Endothelial cell of umbilical vein (primary cell): ENCODE results near the gene KCNQ2. TPM values are rescaled to one million over a fixed set of nuclear protein-coding genes. Genes with fewer than 3 reads are reported as not detected.

ENCODE experiments used
- BruUV-seq: library from RNA; stranded (reverse); fragments of 400-500 nt; replicated peaks from 2 replicates; lab custom pipeline; 2021; lab: Mats Ljungman, UMichigan
- CTCF ChIA-PET: fragments of 300-600, 350-600 bp; sonication (Branson Sonifier 250); formaldehyde crosslinking; loops from one replicate; lab custom pipeline; 2021; ENCODE audit warnings: antibody characterized with exemption, inconsistent platforms; lab: Charles Lee
- POLR2A ChIA-PET: fragments of 300-600, 350-600 bp; sonication (Branson Sonifier 250); formaldehyde crosslinking; loops from one replicate; lab custom pipeline; 2021; ENCODE audit warnings: antibody characterized with exemption, inconsistent platforms; lab: Charles Lee
- DNase-seq: peaks from one replicate; pipeline ENCODE4 v3.0.0-alpha.2; 2011; ENCODE audit warnings: low read depth, low spot score
- FAIRE-seq: peaks from 2 replicates; lab custom pipeline; 2011; peaks lifted over from hg19 to GRCh38; lab: Jason Lieb, UNC
- H2AFZ ChIP-seq: 2 replicates; pipeline ENCODE4 v1.6.0; 2012; ENCODE audit warnings: low read depth, low read length, control low read depth, inconsistent platforms
- H3K27ac ChIP-seq: 2 replicates; pipeline ENCODE4 v1.5.1; 2011; ENCODE audit warnings: low read depth, mild to moderate bottlenecking, control low read depth, low read length, moderate library complexity; ENCODE audit not compliant: insufficient read depth
- H3K27me3 ChIP-seq, 2 experiments: 2 replicates each; pipeline versions ENCODE4 v1.6.0 to v1.6.1; 2011; ENCODE audit warnings: low read length in 2 of 2, mixed read lengths in 1 of 2; ENCODE audit not compliant: control insufficient read depth in 2 of 2, insufficient read depth in 2 of 2
- H3K36me3 ChIP-seq, 2 experiments: 2 replicates in 1 of 2; 3 replicates in 1 of 2; pipeline ENCODE4 v1.5.1; 2011; ENCODE audit warnings: low read length in 2 of 2, mild to moderate bottlenecking in 1 of 2, moderate library complexity in 1 of 2; ENCODE audit not compliant: control insufficient read depth in 2 of 2, insufficient read depth in 2 of 2; ENCODE audit errors: extremely low read depth in 1 of 2
- H3K4me1 ChIP-seq: 3 replicates; pipeline ENCODE4 v1.5.1; 2011; ENCODE audit warnings: mild to moderate bottlenecking, low read length; ENCODE audit not compliant: control insufficient read depth, insufficient read depth; ENCODE audit errors: extremely low read depth
- H3K4me2 ChIP-seq: 2 replicates; pipeline ENCODE4 v1.6.1; 2011; ENCODE audit warnings: low read length, control low read depth, mixed read lengths; ENCODE audit not compliant: insufficient read depth
- H3K4me3 ChIP-seq, 3 experiments: fragments of 200-600 bp in 1 of 3; sonication (generic), shearing (Covaris generic) in 1 of 3; replicated peaks in 1 of 3; 2 replicates each; pipeline ENCODE4 v1.5.1; 2011 to 2016; ENCODE audit warnings: control low read depth in 3 of 3, low read length in 3 of 3, mild to moderate bottlenecking in 2 of 3, inconsistent platforms in 1 of 3, low read depth in 1 of 3, moderate library complexity in 1 of 3; ENCODE audit not compliant: insufficient read depth in 1 of 3
- H3K79me2 ChIP-seq: 2 replicates; pipeline ENCODE4 v1.6.0; 2012; ENCODE audit warnings: low read length, inconsistent platforms; ENCODE audit not compliant: control insufficient read depth, insufficient read depth
- H3K9ac ChIP-seq: replicated peaks from 2 replicates; pipeline ENCODE3; 2011; ENCODE audit warnings: low read length, control low read depth; ENCODE audit not compliant: insufficient read depth; ENCODE audit errors: extremely low read depth
- H3K9me1 ChIP-seq: replicated peaks from 3 replicates; pipeline ENCODE4 v1.6.0; 2011; ENCODE audit warnings: mild to moderate bottlenecking, low read length; ENCODE audit not compliant: control insufficient read depth, insufficient read depth; ENCODE audit errors: extremely low read depth
- H3K9me3 ChIP-seq: replicated peaks from 2 replicates; pipeline ENCODE4 v1.5.1; 2012; ENCODE audit warnings: low read length, inconsistent platforms; ENCODE audit not compliant: control insufficient read depth, insufficient read depth
- H4K20me1 ChIP-seq: replicated peaks from 2 replicates; pipeline ENCODE3; 2011; ENCODE audit warnings: mild to moderate bottlenecking, low read length; ENCODE audit not compliant: control insufficient read depth, insufficient read depth; ENCODE audit errors: extremely low read depth
- FOS ChIP-seq: IDR thresholded peaks from 2 replicates; pipeline ENCODE4 v1.6.1; 2011; ENCODE audit warnings: mild to moderate bottlenecking, low read length, moderate library complexity, borderline replicate concordance; ENCODE audit not compliant: insufficient read depth
- GATA2 ChIP-seq: IDR thresholded peaks from 2 replicates; pipeline ENCODE4 v1.7.0; 2011; ENCODE audit warnings: low read depth, mild to moderate bottlenecking, moderate library complexity, mixed read lengths, low read length; ENCODE audit not compliant: insufficient read length, insufficient read depth
- JUN ChIP-seq: IDR thresholded peaks from 2 replicates; pipeline ENCODE4 v1.6.1; 2011; ENCODE audit warnings: borderline replicate concordance, low read depth; ENCODE audit not compliant: insufficient read length, insufficient read depth
- POLR2A ChIP-seq: IDR thresholded peaks from 2 replicates; pipeline ENCODE4 v1.6.1; 2012; ENCODE audit warnings: low read depth, mild to moderate bottlenecking, control low read depth, low read length
- dilution Hi-C: fragments of 300-500 bp; cut with MboI; formaldehyde crosslinking; loops from one replicate; pipeline ENCODE4 v1.15.0; 2019; ENCODE audit warnings: low sequenced_read_pairs; ENCODE audit not compliant: extremely low pct_ligation_motif_present
- intact Hi-C: fragments of 100-400 bp; cut with micrococcal nuclease; formaldehyde crosslinking; loops from one replicate; pipeline ENCODE4 v1.10.0; 2022
- polyA plus RNA-seq, 4 experiments: library from polyadenylated mRNA; depleted of rRNA in 3 of 4; stranded (reverse) in 3 of 4; unstranded in 1 of 4; fragments of >200 nt; gene quantifications; 2 replicates each; pipeline versions ENCODE4 v1.2.1 to v1.2.3, GENCODE V29; 2011 to 2012; ENCODE audit warnings: missing spikeins in 1 of 4
- total RNA-seq: library from RNA; stranded (reverse); gene quantifications from 2 replicates; pipeline ENCODE4 v1.2.3, GENCODE V29; 2021
- TF ChIP-seq, protein P1 (sequence below): IDR thresholded peaks from 2 replicates; pipeline ENCODE4 v1.6.1; 2011; ENCODE audit not compliant: insufficient read depth, insufficient read length
- TF ChIP-seq, protein P2 (sequence below), 2 donors: IDR thresholded peaks; 1 replicate in 1 of 2; 2 replicates in 1 of 2; pipeline ENCODE4 v1.5.1; 2011; ENCODE audit warnings: low read length in 2 of 2, mild to moderate bottlenecking in 2 of 2, moderate library complexity in 2 of 2, control low read depth in 1 of 2, inconsistent platforms in 1 of 2, low read depth in 1 of 2; ENCODE audit not compliant: insufficient read depth in 1 of 2; ENCODE audit errors: extremely low read depth in 1 of 2

The KCNQ2 gene
- total and polyA plus RNA-seq, 2 donors (not counting 3 experiments of a cell fraction or from before 2014, with no cell fraction given), result not detected

- Histone ChIP-seq H3K9ac (no peak overlapping the region), H3K27ac (no peak overlapping the region), H4K20me1 (no peaks in the 10 kb centered on the region), H3K27me3 (peaks cover 5 to 11% of the 10 kb centered on the region in 2 experiments), H3K9me3 (no peaks in the 10 kb centered on the region), H3K36me3 (no peaks in the 10 kb centered on the region), H3K4me3 (no peak overlapping the region), H2AFZ (no peak overlapping the region), H3K4me2 (no peak overlapping the region), H3K9me1 (no peaks in the 10 kb centered on the region), H3K4me1 (no peaks in the 10 kb centered on the region), H3K79me2 (no peaks in the 10 kb centered on the region)
- dilution Hi-C loops (no loop called here), intact Hi-C loops (no loop called here)
- DNase-seq (no peak), FAIRE-seq (no peak)
- BruUV-seq, result no TSS peak
- TF ChIP-seq GATA2, result no peak
- TF ChIP-seq, protein P1, sequence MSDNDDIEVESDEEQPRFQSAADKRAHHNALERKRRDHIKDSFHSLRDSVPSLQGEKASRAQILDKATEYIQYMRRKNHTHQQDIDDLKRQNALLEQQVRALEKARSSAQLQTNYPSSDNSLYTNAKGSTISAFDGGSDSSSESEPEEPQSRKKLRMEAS, result no peak
- no peak for TF ChIP-seq POLR2A
- TF ChIP-seq JUN, result no peak
- TF ChIP-seq, protein P2, sequence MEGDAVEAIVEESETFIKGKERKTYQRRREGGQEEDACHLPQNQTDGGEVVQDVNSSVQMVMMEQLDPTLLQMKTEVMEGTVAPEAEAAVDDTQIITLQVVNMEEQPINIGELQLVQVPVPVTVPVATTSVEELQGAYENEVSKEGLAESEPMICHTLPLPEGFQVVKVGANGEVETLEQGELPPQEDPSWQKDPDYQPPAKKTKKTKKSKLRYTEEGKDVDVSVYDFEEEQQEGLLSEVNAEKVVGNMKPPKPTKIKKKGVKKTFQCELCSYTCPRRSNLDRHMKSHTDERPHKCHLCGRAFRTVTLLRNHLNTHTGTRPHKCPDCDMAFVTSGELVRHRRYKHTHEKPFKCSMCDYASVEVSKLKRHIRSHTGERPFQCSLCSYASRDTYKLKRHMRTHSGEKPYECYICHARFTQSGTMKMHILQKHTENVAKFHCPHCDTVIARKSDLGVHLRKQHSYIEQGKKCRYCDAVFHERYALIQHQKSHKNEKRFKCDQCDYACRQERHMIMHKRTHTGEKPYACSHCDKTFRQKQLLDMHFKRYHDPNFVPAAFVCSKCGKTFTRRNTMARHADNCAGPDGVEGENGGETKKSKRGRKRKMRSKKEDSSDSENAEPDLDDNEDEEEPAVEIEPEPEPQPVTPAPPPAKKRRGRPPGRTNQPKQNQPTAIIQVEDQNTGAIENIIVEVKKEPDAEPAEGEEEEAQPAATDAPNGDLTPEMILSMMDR (IDR thresholded peaks at IDR 0.05; ENCODE audit: extremely low read depth in 1 of 2, insufficient read depth in 1 of 2, low read depth in 1 of 2, low read length in 2 of 2), result no peak
- no peak for TF ChIP-seq FOS
- ChIA-PET CTCF (no interaction called here), POLR2A (no interaction called here)
Observed at GRCh38 chr20:63456429-63457284, 15.8 kb downstream of the KCNQ2 start.
